Peyer's patch (tissue), 4 donors: ENCODE results near the gene KAZN. TPM values are rescaled to one million over a fixed set of nuclear protein-coding genes. Genes with fewer than 3 reads are reported as not detected.

ENCODE experiments used
- DNase-seq, 3 donors: peaks; one replicate each; pipeline ENCODE4 v3.0.0-alpha.2; 2017 to 2019
- H3K27ac ChIP-seq, 4 donors: fragments of 200-600 bp; sonication (generic); one replicate each; pipeline ENCODE4 v1.5.1; 2016 to 2019
- H3K27me3 ChIP-seq, 2 donors: fragments of 200-600 bp; sonication (generic); one replicate each; pipeline ENCODE4 v1.5.1; 2019
- H3K36me3 ChIP-seq, 3 donors: fragments of 200-600 bp; sonication (generic); one replicate each; pipeline ENCODE4 v1.5.1; 2016 to 2019
- H3K4me1 ChIP-seq, 4 donors: fragments of 200-600 bp; sonication (generic); one replicate each; pipeline ENCODE4 v1.5.1; 2016 to 2019
- H3K4me3 ChIP-seq, 4 donors: fragments of 200-600 bp; sonication (generic); 1 replicate in 3 of 4; 2 replicates in 1 of 4; pipeline ENCODE4 v1.5.1; 2016 to 2019; ENCODE audit warnings: mild to moderate bottlenecking in 1 of 4
- H3K9me3 ChIP-seq, 4 donors: fragments of 200-600 bp; sonication (generic); one replicate each; pipeline ENCODE4 v1.5.1; 2016 to 2019; ENCODE audit warnings: mild to moderate bottlenecking in 1 of 4
- POLR2A ChIP-seq, 2 donors: fragments of 450-650 bp; IDR thresholded peaks; one replicate each; pipeline ENCODE4 v1.5.1; 2017; ENCODE audit warnings: antibody characterized with exemption in 2 of 2, mild to moderate bottlenecking in 2 of 2, moderate library complexity in 2 of 2
- total RNA-seq, 4 donors: library from RNA; depleted of rRNA; stranded (reverse); fragments of >200 nt; gene quantifications; one replicate each; pipeline ENCODE4 v1.1.0, GENCODE V29; 2016
- TF ChIP-seq, protein P1 (sequence below), 6 experiments: fragments of 450-650 bp in 4 of 6; fragments of 200-600 bp in 2 of 6; sonication (generic) in 1 of 6; IDR thresholded peaks; one replicate each; pipeline ENCODE4 v1.5.1; 2017 to 2019; ENCODE audit warnings: antibody characterized with exemption in 6 of 6, mild to moderate bottlenecking in 3 of 6, moderate library complexity in 1 of 6

The KAZN gene
- total RNA-seq, 4 donors from 2014 or later = 14.9 to 25.5 (median 21.7) TPM

DNA sequence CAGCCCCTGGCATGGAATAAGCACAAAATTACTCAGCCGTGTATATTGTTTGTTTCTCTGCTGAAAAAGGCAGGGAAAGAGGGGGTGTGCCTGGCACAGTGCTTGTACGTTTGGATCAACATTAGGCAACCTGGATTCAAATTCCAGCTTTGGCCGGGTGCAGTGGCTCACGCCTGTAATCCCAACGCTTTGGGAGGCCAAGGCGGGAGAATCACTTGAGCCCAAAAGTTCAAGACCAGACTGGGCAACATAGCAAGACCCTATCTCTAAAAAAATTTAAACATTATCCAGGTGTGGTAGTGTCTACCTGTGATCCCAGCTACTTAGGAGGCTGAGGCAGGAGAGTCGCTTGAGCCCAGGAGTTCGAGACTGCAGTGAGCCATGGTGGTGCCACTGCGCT, 402.2 kb downstream of the KAZN start:
- Histone ChIP-seq H3K9me3 (no peaks in the 10 kb centered on the region), H3K27me3 (no peaks in the 10 kb centered on the region), H3K4me3 (no peak overlapping the region), H3K4me1 (no peaks in the 10 kb centered on the region), H3K27ac (no peak overlapping the region), H3K36me3 (no peaks in the 10 kb centered on the region)
- no peak for DNase-seq
- no peak for TF ChIP-seq POLR2A (IDR thresholded peaks at IDR 0.05)

DNA sequence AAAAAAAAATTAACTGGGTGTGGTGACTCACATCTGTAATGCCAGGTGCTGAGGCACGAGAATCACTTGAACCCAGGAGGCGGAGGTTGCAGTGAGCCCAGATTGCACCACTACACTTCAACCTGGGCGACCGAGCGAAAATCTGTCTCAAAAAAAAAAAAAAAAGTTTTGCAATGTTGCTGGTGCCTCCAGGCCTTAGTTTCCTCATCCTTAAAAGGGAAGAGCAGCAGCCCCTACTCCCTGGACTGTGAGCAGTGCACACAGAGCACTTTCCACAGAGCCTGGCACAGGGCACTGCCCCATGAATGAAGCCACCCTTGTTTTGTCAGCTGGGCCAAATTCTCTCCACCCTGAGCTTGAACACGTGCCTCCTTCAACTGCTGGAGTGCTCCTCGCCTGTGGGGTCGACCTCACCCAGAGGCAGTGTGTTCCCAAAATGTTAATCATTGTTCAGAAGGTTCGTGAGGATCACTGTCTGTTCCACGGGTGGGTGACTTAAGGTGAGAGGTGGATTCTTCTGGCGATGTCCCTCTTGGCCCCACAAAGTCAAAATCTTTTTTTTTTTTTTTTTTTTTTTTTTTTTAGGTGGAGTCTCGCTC, 402.9 kb downstream of the KAZN start:
- Histone ChIP-seq H3K4me3 (no peak overlapping the region), H3K27me3 (no peaks in the 10 kb centered on the region), H3K4me1 (no peaks in the 10 kb centered on the region), H3K36me3 (no peaks in the 10 kb centered on the region), H3K9me3 (no peaks in the 10 kb centered on the region), H3K27ac (no peak overlapping the region)
- DNase-seq = no peak
- TF ChIP-seq, protein P1, sequence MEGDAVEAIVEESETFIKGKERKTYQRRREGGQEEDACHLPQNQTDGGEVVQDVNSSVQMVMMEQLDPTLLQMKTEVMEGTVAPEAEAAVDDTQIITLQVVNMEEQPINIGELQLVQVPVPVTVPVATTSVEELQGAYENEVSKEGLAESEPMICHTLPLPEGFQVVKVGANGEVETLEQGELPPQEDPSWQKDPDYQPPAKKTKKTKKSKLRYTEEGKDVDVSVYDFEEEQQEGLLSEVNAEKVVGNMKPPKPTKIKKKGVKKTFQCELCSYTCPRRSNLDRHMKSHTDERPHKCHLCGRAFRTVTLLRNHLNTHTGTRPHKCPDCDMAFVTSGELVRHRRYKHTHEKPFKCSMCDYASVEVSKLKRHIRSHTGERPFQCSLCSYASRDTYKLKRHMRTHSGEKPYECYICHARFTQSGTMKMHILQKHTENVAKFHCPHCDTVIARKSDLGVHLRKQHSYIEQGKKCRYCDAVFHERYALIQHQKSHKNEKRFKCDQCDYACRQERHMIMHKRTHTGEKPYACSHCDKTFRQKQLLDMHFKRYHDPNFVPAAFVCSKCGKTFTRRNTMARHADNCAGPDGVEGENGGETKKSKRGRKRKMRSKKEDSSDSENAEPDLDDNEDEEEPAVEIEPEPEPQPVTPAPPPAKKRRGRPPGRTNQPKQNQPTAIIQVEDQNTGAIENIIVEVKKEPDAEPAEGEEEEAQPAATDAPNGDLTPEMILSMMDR (IDR thresholded peaks at IDR 0.05) = no peak
- no peak for TF ChIP-seq POLR2A (IDR thresholded peaks at IDR 0.05)

DNA sequence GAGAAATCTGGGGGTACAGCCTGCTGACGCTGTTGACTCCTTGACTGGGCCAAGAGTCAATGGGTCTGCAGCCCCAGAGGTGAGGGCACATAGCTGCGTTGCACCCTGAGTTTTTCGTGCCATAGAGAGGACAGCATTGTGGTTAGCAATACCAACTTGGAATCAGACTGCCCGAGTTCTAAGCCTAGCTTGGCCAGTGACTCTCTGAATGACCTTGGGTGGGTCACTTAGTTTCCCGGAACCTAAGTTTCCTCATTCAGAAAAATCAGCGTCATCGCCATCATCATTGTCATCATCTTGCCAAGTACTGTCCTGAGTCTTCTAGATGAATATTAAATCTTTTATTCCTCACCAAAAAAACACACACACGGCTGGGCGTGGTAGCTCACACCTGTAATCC, 403.8 kb downstream of the KAZN start:
- H3K27me3 ChIP-seq = no peaks in the 10 kb centered on the region
- no peak for DNase-seq
- H3K9me3 ChIP-seq = no peaks in the 10 kb centered on the region
- no peak overlapping the region for H3K27ac ChIP-seq
- no peak overlapping the region for H3K4me3 ChIP-seq
- TF ChIP-seq, protein P1 (IDR thresholded peaks at IDR 0.05) = no peak
- no peak for TF ChIP-seq POLR2A (IDR thresholded peaks at IDR 0.05)
- H3K36me3 ChIP-seq = no peaks in the 10 kb centered on the region
- no peaks in the 10 kb centered on the region for H3K4me1 ChIP-seq

DNA sequence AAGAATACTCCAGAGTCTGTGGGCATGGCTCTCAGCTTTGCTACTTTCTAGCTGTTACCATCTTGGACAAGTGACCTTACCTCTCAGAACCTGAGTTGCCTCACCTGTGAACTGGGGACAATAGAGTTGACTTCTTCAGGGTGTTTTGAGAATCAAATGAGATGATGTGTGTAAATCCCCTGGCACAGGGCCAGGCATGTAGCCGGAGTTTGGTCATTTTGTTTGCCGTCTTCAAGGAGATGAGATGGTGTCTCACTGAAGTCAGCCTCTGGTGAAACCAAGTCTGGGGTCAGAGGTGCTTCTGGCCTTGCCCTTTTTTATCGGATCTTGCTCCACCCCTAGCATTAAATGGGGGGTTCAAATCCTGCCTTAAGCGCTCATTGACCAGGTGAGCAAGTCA, 405.9 kb downstream of the KAZN start:
- DNase-seq = no peak
- Histone ChIP-seq H3K4me3 (no peak overlapping the region), H3K4me1 (no peaks in the 10 kb centered on the region), H3K27me3 (no peaks in the 10 kb centered on the region), H3K36me3 (no peaks in the 10 kb centered on the region), H3K9me3 (no peaks in the 10 kb centered on the region), H3K27ac (no peak overlapping the region)
- TF ChIP-seq, protein P1 (IDR thresholded peaks at IDR 0.05) = no peak
- TF ChIP-seq POLR2A (IDR thresholded peaks at IDR 0.05) = no peak

DNA sequence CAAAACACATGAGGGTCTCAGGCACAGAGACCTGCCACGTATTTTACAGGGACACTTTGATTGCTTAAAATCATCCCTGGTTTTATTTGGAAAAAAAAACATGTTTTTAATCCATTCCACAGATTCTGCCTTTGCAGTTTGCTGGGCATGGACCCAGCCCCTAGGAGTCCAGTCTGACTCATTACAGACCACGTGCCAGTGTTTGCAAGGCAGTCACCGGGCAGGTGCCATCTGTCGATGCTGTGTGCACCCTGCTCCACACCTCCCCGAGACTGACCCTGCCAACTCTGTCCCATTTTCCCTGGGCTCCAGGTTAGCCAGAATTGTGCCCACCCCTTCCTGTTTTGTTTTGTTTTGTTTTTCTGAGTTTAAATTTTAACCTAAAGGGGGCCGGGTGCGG, 406.6 kb downstream of the KAZN start:
- Histone ChIP-seq H3K27ac (no peak overlapping the region), H3K4me1 (no peaks in the 10 kb centered on the region)

DNA sequence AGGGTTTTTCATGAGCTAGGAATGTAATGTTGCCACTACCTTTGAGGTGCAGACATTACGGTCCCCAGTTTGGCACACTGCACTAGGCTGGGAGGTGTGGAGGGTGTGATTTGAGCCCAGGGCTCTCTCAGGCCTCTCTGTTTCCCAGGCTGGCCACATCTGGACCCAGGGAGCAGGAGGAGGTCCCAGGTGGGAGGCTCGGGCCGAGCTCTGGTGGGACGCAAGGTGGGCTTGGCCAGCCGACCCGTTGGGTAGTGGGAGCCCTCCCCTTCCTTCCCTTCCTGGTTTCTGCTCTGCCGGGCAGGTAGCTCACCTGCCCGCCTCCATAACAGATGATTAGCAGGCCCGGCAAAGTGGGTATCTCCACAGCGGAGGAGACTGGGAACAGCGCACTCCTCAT, 408.9 kb downstream of the KAZN start:
- no peaks in the 10 kb centered on the region for H3K36me3 ChIP-seq
- no peaks in the 10 kb centered on the region for H3K9me3 ChIP-seq
- H3K4me1 ChIP-seq = no peaks in the 10 kb centered on the region
- DNase-seq = no peak
- TF ChIP-seq POLR2A (IDR thresholded peaks at IDR 0.05) = no peak
- TF ChIP-seq, protein P1 (IDR thresholded peaks at IDR 0.05) = no peak
- no peak overlapping the region for H3K4me3 ChIP-seq
- peak overlapping the region in 1 of 4 donors; percentile 7 for H3K27ac ChIP-seq
- no peaks in the 10 kb centered on the region for H3K27me3 ChIP-seq

More for the DNA sequence above, 406.6 kb downstream of the KAZN start:
- H3K4me3 ChIP-seq = no peak overlapping the region
- no peaks in the 10 kb centered on the region for H3K9me3 ChIP-seq
- no peak for DNase-seq
- H3K36me3 ChIP-seq = no peaks in the 10 kb centered on the region
- TF ChIP-seq POLR2A (IDR thresholded peaks at IDR 0.05) = no peak
- TF ChIP-seq, protein P1 (IDR thresholded peaks at IDR 0.05) = no peak
- H3K27me3 ChIP-seq = no peaks in the 10 kb centered on the region
